HepG2 (cell line): ENCODE measurements around the gene SCAF11. TPM values are rescaled to one million over a fixed set of nuclear protein-coding genes. Genes with fewer than 3 reads are reported as not detected.

Experiments used
- ATAC-seq: fragments of 200-7000 bp; cut with Tn5 transposase; 3 replicates; pipeline ENCODE4 v1.9.1; 2020; ENCODE audit warnings: mild to moderate bottlenecking, moderate library complexity
- BruUV-seq: library from RNA; stranded (reverse); fragments of 400-500 nt; replicated peaks from 2 replicates; lab custom pipeline; 2021; lab: Mats Ljungman, UMichigan
- CTCF ChIA-PET: fragments of 300-600 bp; formaldehyde crosslinking; extraction: SDS; loops from one replicate; lab custom pipeline; 2021; ENCODE audit warnings: low total read pairs, inconsistent platforms, low intra/inter-chr PET ratio; lab: Yijun Ruan, JAX
- POLR2A ChIA-PET: fragments of 350-600 bp; sonication (Branson Sonifier 250); formaldehyde crosslinking; loops from one replicate; lab custom pipeline; 2020; ENCODE audit warnings: antibody characterized with exemption, inconsistent platforms; lab: Yijun Ruan, JAX
- DNase-seq: peaks from one replicate; pipeline ENCODE4 v3.0.0-alpha.2; 2015; ENCODE audit warnings: low spot score
- FAIRE-seq: peaks from 3 replicates; lab custom pipeline; 2011; peaks lifted over from hg19 to GRCh38; lab: Jason Lieb, UNC
- H2AFZ ChIP-seq: one replicate; pipeline ENCODE4 v1.6.1; 2011; ENCODE audit warnings: low read length, inconsistent platforms
- H3K27ac ChIP-seq: fragments of 300-600 bp; 3 replicates; pipeline ENCODE4 v1.8.0; 2011; ENCODE audit warnings: mixed run types, mild to moderate bottlenecking, mixed read lengths, low read length, inconsistent platforms; ENCODE audit not compliant: insufficient read depth; ENCODE audit errors: extremely low read length
- H3K27me3 ChIP-seq, 2 experiments: fragments of 200-600 bp in 1 of 2; 2 replicates in 1 of 2; 3 replicates in 1 of 2; pipeline versions ENCODE4 v1.6.0 to v1.8.0; 2011; ENCODE audit warnings: low read length in 2 of 2, mild to moderate bottlenecking in 2 of 2, moderate library complexity in 2 of 2, inconsistent platforms in 1 of 2; ENCODE audit not compliant: insufficient read depth in 2 of 2, control insufficient read depth in 1 of 2
- H3K36me3 ChIP-seq, 2 experiments: fragments of 200-600 bp in 1 of 2; replicated peaks in 1 of 2; 2 replicates in 1 of 2; 3 replicates in 1 of 2; pipeline versions ENCODE4 v1.5.1 to v1.8.0; 2011; ENCODE audit warnings: low read length in 2 of 2, inconsistent platforms in 1 of 2; ENCODE audit not compliant: insufficient read depth in 2 of 2, control insufficient read depth in 1 of 2
- H3K4me1 ChIP-seq: 2 replicates; pipeline ENCODE4 v1.5.1; 2012; ENCODE audit warnings: low read length, inconsistent platforms; ENCODE audit not compliant: insufficient read depth
- H3K4me2 ChIP-seq: 2 replicates; pipeline ENCODE4 v1.6.0; 2011; ENCODE audit warnings: low read depth, low read length, inconsistent platforms
- H3K4me3 ChIP-seq, 3 experiments: fragments of 200-600 bp in 1 of 3; sonication (generic), shearing (Covaris generic) in 1 of 3; replicated peaks in 1 of 3; 2 replicates each; pipeline ENCODE4 v1.5.1; 2011 to 2016; ENCODE audit warnings: low read length in 3 of 3, inconsistent platforms in 2 of 3, low read depth in 2 of 3, mild to moderate bottlenecking in 2 of 3, control low read depth in 1 of 3, mixed read lengths in 1 of 3; ENCODE audit not compliant: insufficient read depth in 1 of 3
- H3K79me2 ChIP-seq: one replicate; pipeline ENCODE4 v1.6.1; 2011; ENCODE audit warnings: low read length, inconsistent platforms; ENCODE audit not compliant: insufficient read depth
- H3K9ac ChIP-seq: 2 replicates; pipeline ENCODE4 v1.6.0; 2011; ENCODE audit warnings: mild to moderate bottlenecking, low read depth, low read length, inconsistent platforms; ENCODE audit not compliant: insufficient read depth
- H3K9me3 ChIP-seq: 2 replicates; pipeline ENCODE4 v1.5.1; 2012; ENCODE audit warnings: mild to moderate bottlenecking, low read length
- H4K20me1 ChIP-seq: 2 replicates; pipeline ENCODE4 v1.6.0; 2011; ENCODE audit warnings: inconsistent platforms, mild to moderate bottlenecking, low read length, moderate library complexity; ENCODE audit not compliant: insufficient read depth
- EED ChIP-seq: sonication (generic); formaldehyde crosslinking; IDR thresholded peaks from 2 replicates; pipeline ENCODE4 v1.5.0; 2020; ENCODE audit warnings: mild to moderate bottlenecking, missing genetic modification reagents
- MYC ChIP-seq: sonication (generic); formaldehyde crosslinking; IDR thresholded peaks from 2 replicates; pipeline ENCODE4 v1.9.0; 2021; ENCODE audit warnings: missing genetic modification reagents, borderline replicate concordance
- RFX1 ChIP-seq: fragments of 450-650 bp; IDR thresholded peaks from 2 replicates; pipeline ENCODE4 v1.6.1; 2017
- SALL1 ChIP-seq: sonication (generic); formaldehyde crosslinking; IDR thresholded peaks from 2 replicates; pipeline ENCODE4 v1.8.0; 2022; ENCODE audit warnings: mild to moderate bottlenecking, missing genetic modification reagents
- ZNF30 ChIP-seq: sonication (generic); formaldehyde crosslinking; IDR thresholded peaks from 2 replicates; pipeline ENCODE4 v1.5.0; 2020; ENCODE audit warnings: mild to moderate bottlenecking, missing genetic modification reagents
- ZNF543 ChIP-seq: sonication (generic); formaldehyde crosslinking; IDR thresholded peaks from 2 replicates; pipeline ENCODE4 v1.4.0; 2020; ENCODE audit warnings: mild to moderate bottlenecking, missing genetic modification reagents
- ZNF7 ChIP-seq: IDR thresholded peaks from 2 replicates; pipeline ENCODE4 v1.6.1; 2016; ENCODE audit warnings: missing biosample characterization, missing genetic modification reagents
- ZSCAN20 ChIP-seq: sonication (generic); formaldehyde crosslinking; IDR thresholded peaks from 2 replicates; pipeline ENCODE4 v1.4.0; 2020; ENCODE audit warnings: missing genetic modification reagents, mild to moderate bottlenecking, borderline replicate concordance
- WGBS: methylation state at CpG from one replicate; pipeline ENCODE4 v1.1.6; 2017; ENCODE audit warnings: low lambda C conversion rate; 5-methylcytosine and 5-hydroxymethylcytosine counted together
- in situ Hi-C: cut with HindIII; loops from 2 replicates; pipeline ENCODE4 v1.10.0; 2017; ENCODE audit warnings: low pct_unique_long_range_greater_than_20kb; ENCODE audit not compliant: extremely low pct_ligation_motif_present
- intact Hi-C: fragments of 100-400 bp; cut with micrococcal nuclease; formaldehyde crosslinking; loops from one replicate; pipeline ENCODE4 v1.10.0; 2022; ENCODE audit not compliant: unreplicated experiment
- polyA plus RNA-seq, 8 experiments: library from polyadenylated mRNA; depleted of rRNA in 3 of 8; stranded (reverse) in 7 of 8; unstranded in 1 of 8; fragments of >200 nt; fragmentation: Illumina TruSeq in 4 of 8; extraction: Trizol in 4 of 8; gene quantifications; 2 replicates each; pipeline versions ENCODE4 v1.2.1 to v1.2.3, GENCODE V29; 2011 to 2016; ENCODE audit warnings: low read depth in 4 of 8, missing spikeins in 1 of 8, mixed read lengths in 1 of 8; ENCODE audit not compliant: insufficient read depth in 1 of 8
- total RNA-seq, 5 experiments: library from RNA; depleted of rRNA; stranded (reverse); fragments of >200 nt; fragmentation: Illumina TruSeq; extraction: Trizol; gene quantifications; 2 replicates each; pipeline ENCODE4 v1.2.3, GENCODE V29; 2016; ENCODE audit warnings: low read depth in 1 of 5
- TF ChIP-seq, protein P1 (sequence below), 2 experiments: sonication (generic) in 1 of 2; formaldehyde crosslinking in 1 of 2; IDR thresholded peaks; 2 replicates each; pipeline versions ENCODE4 v1.4.0 to v1.6.1; 2016 to 2020; ENCODE audit warnings: borderline replicate concordance in 1 of 2, low read depth in 1 of 2, mild to moderate bottlenecking in 1 of 2, missing genetic modification reagents in 1 of 2
- TF ChIP-seq, protein P2 (sequence below): sonication (generic); formaldehyde crosslinking; IDR thresholded peaks from 2 replicates; pipeline ENCODE4 v1.8.1; 2023; ENCODE audit warnings: missing genetic modification reagents, mild to moderate bottlenecking, borderline replicate concordance
- TF ChIP-seq, protein P3 (sequence below): sonication (generic); formaldehyde crosslinking; IDR thresholded peaks from 2 replicates; pipeline ENCODE4 v1.5.0; 2020; ENCODE audit warnings: mild to moderate bottlenecking, missing genetic modification reagents

SCAF11 gene
- total and polyA plus RNA-seq, 2 of the 13 experiments (the other 11 are each of a cell fraction or from before 2014, with no cell fraction given), result 26.9 to 38.3 TPM

DNA sequence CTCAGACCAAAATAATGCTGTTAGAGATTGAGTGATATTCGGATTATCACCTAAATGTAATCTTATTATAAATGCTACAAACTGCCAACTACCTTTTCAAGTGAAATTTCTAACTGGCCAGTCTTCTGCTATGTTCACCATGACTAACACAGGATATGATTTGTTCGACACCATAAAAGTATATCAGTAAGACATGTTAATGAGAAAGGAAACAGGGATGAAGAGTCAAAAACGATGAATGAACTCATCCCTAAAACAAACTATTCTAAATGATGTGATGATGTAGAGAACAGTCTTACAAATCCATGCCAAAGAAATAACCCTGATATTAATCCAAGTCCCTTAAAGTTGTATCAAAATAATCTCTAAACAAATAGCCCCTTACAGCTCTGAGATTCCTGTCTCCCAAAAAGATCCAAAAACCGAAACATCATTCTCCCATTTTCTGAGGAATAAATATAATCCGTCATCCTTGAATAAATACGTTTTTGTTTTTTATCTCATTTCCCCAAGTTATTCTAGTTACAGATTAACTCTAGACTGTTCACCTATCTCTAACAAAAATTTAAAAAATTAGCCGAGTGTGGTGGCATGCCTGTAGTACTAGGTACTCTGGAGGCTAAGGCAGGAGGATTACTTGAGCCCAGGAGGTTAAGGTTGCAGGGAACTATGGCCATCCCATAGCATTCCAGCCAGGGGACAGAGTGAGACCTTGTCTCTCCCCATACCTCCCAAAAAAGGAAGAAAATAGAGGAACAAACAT lies 9.1 kb downstream of the SCAF11 start:
- Histone ChIP-seq H3K4me2 (no peak overlapping the region), H3K4me3 (no peak overlapping the region), H3K9ac (no peak overlapping the region), H3K27me3 (no peaks in the 10 kb centered on the region), H4K20me1 (peaks cover 64% of the 10 kb centered on the region), H3K4me1 (peaks cover 47% of the 10 kb centered on the region), H2AFZ (no peak overlapping the region), H3K79me2 (peaks cover 100% of the 10 kb centered on the region), H3K27ac (no peak overlapping the region), H3K36me3 (peaks cover 0 to 2% of the 10 kb centered on the region in 2 experiments; a peak in 3 of 5 replicates), H3K9me3 (no peaks in the 10 kb centered on the region)
- TF ChIP-seq, protein P1, sequence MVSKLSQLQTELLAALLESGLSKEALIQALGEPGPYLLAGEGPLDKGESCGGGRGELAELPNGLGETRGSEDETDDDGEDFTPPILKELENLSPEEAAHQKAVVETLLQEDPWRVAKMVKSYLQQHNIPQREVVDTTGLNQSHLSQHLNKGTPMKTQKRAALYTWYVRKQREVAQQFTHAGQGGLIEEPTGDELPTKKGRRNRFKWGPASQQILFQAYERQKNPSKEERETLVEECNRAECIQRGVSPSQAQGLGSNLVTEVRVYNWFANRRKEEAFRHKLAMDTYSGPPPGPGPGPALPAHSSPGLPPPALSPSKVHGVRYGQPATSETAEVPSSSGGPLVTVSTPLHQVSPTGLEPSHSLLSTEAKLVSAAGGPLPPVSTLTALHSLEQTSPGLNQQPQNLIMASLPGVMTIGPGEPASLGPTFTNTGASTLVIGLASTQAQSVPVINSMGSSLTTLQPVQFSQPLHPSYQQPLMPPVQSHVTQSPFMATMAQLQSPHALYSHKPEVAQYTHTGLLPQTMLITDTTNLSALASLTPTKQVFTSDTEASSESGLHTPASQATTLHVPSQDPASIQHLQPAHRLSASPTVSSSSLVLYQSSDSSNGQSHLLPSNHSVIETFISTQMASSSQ (IDR thresholded peaks at IDR 0.05; ENCODE audit: low read depth), result 0 out of 2 replicates have a peak, but pooled peaks have one; percentile 30
- TF ChIP-seq, protein P1 (CRISPR knock-in tag; IDR thresholded peaks at IDR 0.05; ENCODE audit: borderline replicate concordance), result no peak
- TF ChIP-seq ZNF7 (CRISPR knock-in tag), result peak; percentile 93
- no peak for TF ChIP-seq RFX1
- no peak for TF ChIP-seq MYC (CRISPR knock-in tag)
- TF ChIP-seq SALL1, result no peak
- no peak for TF ChIP-seq ZNF30 (CRISPR knock-in tag)
- TF ChIP-seq, protein P2, sequence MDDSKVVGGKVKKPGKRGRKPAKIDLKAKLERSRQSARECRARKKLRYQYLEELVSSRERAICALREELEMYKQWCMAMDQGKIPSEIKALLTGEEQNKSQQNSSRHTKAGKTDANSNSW (CRISPR knock-in tag), result no peak
- TF ChIP-seq ZSCAN20, result no peak
- no peak for TF ChIP-seq ZNF543 (CRISPR knock-in tag)
- TF ChIP-seq, protein P3, sequence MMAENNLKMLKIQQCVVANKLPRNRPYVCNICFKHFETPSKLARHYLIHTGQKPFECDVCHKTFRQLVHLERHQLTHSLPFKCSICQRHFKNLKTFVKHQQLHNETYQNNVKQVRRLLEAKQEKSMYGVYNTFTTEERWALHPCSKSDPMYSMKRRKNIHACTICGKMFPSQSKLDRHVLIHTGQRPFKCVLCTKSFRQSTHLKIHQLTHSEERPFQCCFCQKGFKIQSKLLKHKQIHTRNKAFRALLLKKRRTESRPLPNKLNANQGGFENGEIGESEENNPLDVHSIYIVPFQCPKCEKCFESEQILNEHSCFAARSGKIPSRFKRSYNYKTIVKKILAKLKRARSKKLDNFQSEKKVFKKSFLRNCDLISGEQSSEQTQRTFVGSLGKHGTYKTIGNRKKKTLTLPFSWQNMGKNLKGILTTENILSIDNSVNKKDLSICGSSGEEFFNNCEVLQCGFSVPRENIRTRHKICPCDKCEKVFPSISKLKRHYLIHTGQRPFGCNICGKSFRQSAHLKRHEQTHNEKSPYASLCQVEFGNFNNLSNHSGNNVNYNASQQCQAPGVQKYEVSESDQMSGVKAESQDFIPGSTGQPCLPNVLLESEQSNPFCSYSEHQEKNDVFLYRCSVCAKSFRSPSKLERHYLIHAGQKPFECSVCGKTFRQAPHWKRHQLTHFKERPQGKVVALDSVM (CRISPR knock-in tag), result peak; percentile 91
- no peak for TF ChIP-seq EED
- ATAC-seq (no peak), DNase-seq (no peak), FAIRE-seq (no peak)
- intact Hi-C loops (no loop called here), in situ Hi-C loops (no loop called here)
- 84% methylated on average over 7 of the region's 7 CpGs for WGBS
- POLR2A ChIA-PET, result interaction anchor here (0.8 kb wide), 1 partner anchor 9 kb away, joined by 3 read pairs; the partner anchor contains the start of gene SCAF11
- BruUV-seq, result no TSS peak
- CTCF ChIA-PET, result no interaction called here
